Gastrocnemius medialis (tissue), 4 donors: ENCODE measurements around the gene TLL2.

ENCODE experiments used
- CTCF ChIP-seq, 5 experiments: fragments of 450-650 bp in 3 of 5; fragments of 200-600 bp in 2 of 5; sonication (generic) in 2 of 5; IDR thresholded peaks in 4 of 5; conservative IDR thresholded peaks in 1 of 5; 1 replicate in 4 of 5; 2 replicates in 1 of 5; pipeline ENCODE4 v1.5.1; 2016 to 2019; ENCODE audit warnings: antibody characterized with exemption in 5 of 5, mild to moderate bottlenecking in 3 of 5, moderate library complexity in 3 of 5
- POLR2A ChIP-seq, 2 donors: fragments of 450-650 bp; IDR thresholded peaks; one replicate each; pipeline ENCODE4 v1.6.1; 2017; ENCODE audit warnings: antibody characterized with exemption in 2 of 2, mild to moderate bottlenecking in 2 of 2, moderate library complexity in 2 of 2

GRCh38 chr10:96560966-96561887 is 47.5 kb upstream of the TLL2 start:
- TF ChIP-seq POLR2A (IDR thresholded peaks at IDR 0.05) (no peak), CTCF (IDR thresholded peaks at IDR 0.05 in 4 of 5, conservative IDR thresholded peaks at IDR 0.05 in 1 of 5) (no peak)
